PC-3 (cell line): ENCODE results near the gene CTSF. TPM values are rescaled to one million over a fixed set of nuclear protein-coding genes. Genes with fewer than 3 reads are reported as not detected.

Experiments used
- ATAC-seq: fragments of 200-7000 bp; cut with Tn5 transposase; 2 replicates; pipeline ENCODE4 v1.9.1; 2020; ENCODE audit warnings: mild to moderate bottlenecking, moderate library complexity
- BruUV-seq: library from RNA; stranded (reverse); fragments of 400-500 nt; replicated peaks from 2 replicates; lab custom pipeline; 2021; lab: Mats Ljungman, UMichigan
- CTCF ChIA-PET: fragments of 300-600 bp; sonication (Branson Sonifier 250); formaldehyde crosslinking; loops from one replicate; lab custom pipeline; 2022; ENCODE audit warnings: antibody characterized with exemption; lab: Charles Lee
- POLR2A ChIA-PET: fragments of 300-600 bp; sonication (Branson Sonifier 250); formaldehyde crosslinking; loops from one replicate; lab custom pipeline; 2022; ENCODE audit warnings: antibody characterized with exemption; ENCODE audit not compliant: unreplicated experiment; lab: Charles Lee
- DNase-seq: peaks from one replicate; pipeline ENCODE4 v3.0.0-alpha.2; 2015
- H2AFZ ChIP-seq: fragments of 300-600 bp; sonication (generic); 2 replicates; pipeline ENCODE4 v1.6.0; 2016; ENCODE audit warnings: antibody characterized with exemption, low read length
- H3F3A ChIP-seq: fragments of 300-600 bp; sonication (generic); one replicate; pipeline ENCODE4 v1.6.0; 2017; ENCODE audit warnings: antibody characterized with exemption, low read length, control low read depth, mild to moderate bottlenecking; ENCODE audit not compliant: unreplicated experiment
- H3K27ac ChIP-seq: fragments of 300-600 bp; sonication (generic); 2 replicates; pipeline ENCODE4 v1.5.1; 2016; ENCODE audit warnings: mild to moderate bottlenecking, low read length
- H3K27me3 ChIP-seq: fragments of 300-600 bp; sonication (generic); 2 replicates; pipeline ENCODE4 v1.6.1; 2016; ENCODE audit warnings: low read length, mixed read lengths
- H3K36me3 ChIP-seq: fragments of 300-600 bp; sonication (generic); 2 replicates; pipeline ENCODE4 v1.6.1; 2016; ENCODE audit warnings: low read depth, mixed run types, low read length, mixed read lengths
- H3K4me1 ChIP-seq: fragments of 300-600 bp; sonication (generic); 2 replicates; pipeline ENCODE4 v1.5.1; 2016; ENCODE audit warnings: low read length; ENCODE audit not compliant: insufficient read depth
- H3K4me2 ChIP-seq: fragments of 300-600 bp; sonication (generic); 2 replicates; pipeline ENCODE4 v1.6.0; 2016; ENCODE audit warnings: low read length
- H3K4me3 ChIP-seq: fragments of 300-600 bp; sonication (generic); 2 replicates; pipeline ENCODE4 v1.5.1; 2016; ENCODE audit warnings: mild to moderate bottlenecking, low read length, mixed read lengths
- H3K79me2 ChIP-seq: fragments of 300-600 bp; sonication (generic); 2 replicates; pipeline ENCODE4 v1.6.1; 2017; ENCODE audit warnings: low read length, mixed read lengths
- H3K9ac ChIP-seq: fragments of 300-600 bp; sonication (generic); 2 replicates; pipeline ENCODE4 v1.6.0; 2016; ENCODE audit warnings: mild to moderate bottlenecking, low read length
- H3K9me2 ChIP-seq: fragments of 300-600 bp; sonication (generic); replicated peaks from 2 replicates; pipeline ENCODE4 v1.6.1; 2016; ENCODE audit warnings: mixed run types, low read length, mixed read lengths
- H3K9me3 ChIP-seq: fragments of 300-600 bp; sonication (generic); 2 replicates; pipeline ENCODE4 v1.6.1; 2016; ENCODE audit warnings: low read length, mixed read lengths
- H4K20me1 ChIP-seq: fragments of 300-600 bp; sonication (generic); 2 replicates; pipeline ENCODE4 v1.6.1; 2016; ENCODE audit warnings: low read length, mixed read lengths
- CTCF ChIP-seq: fragments of 300-600 bp; sonication (generic); conservative IDR thresholded peaks from 2 replicates; pipeline ENCODE4 v1.5.1; 2017; ENCODE audit warnings: antibody characterized with exemption, low read depth, mild to moderate bottlenecking, low read length
- EZH2 ChIP-seq: fragments of 300-600 bp; sonication (generic); IDR thresholded peaks from one replicate; pipeline ENCODE4 v1.6.1; 2017; ENCODE audit warnings: antibody characterized with exemption, mild to moderate bottlenecking, low read length; ENCODE audit not compliant: unreplicated experiment
- EZH2phosphoT487 ChIP-seq: fragments of 300-600 bp; sonication (generic); IDR thresholded peaks from 2 replicates; pipeline ENCODE4 v1.6.1; 2018; ENCODE audit warnings: mild to moderate bottlenecking, antibody characterized with exemption, low read length, borderline replicate concordance
- intact Hi-C: fragments of 100-400 bp; cut with micrococcal nuclease; formaldehyde crosslinking; loops from 2 replicates; pipeline ENCODE4 v1.9.0; 2023
- total RNA-seq: library from RNA; depleted of rRNA; stranded (reverse); fragments of >200 nt; gene quantifications from 2 replicates; pipeline ENCODE4 v1.2.3, GENCODE V29; 2014

The CTSF gene
- total RNA-seq, 1 experiment from 2014 or later, result 9.4 TPM

GRCh38 chr11:66580803-66581202 lies 12.4 kb upstream of the CTSF start:
- intact Hi-C loops, result no loop called here
- no peaks in the 10 kb centered on the region for H3F3A ChIP-seq
- H3K36me3 ChIP-seq, result no peaks in the 10 kb centered on the region
- H3K9me2 ChIP-seq, result no peaks in the 10 kb centered on the region
- peaks cover 7% of the 10 kb centered on the region; the same call in 1 of the 2 replicates for H3K9me3 ChIP-seq
- TF ChIP-seq EZH2 (no peak), EZH2phosphoT487 (no peak), CTCF (no peak)
- H3K4me3 ChIP-seq, result no peak overlapping the region
- H3K27me3 ChIP-seq, result no peaks in the 10 kb centered on the region
- BruUV-seq, result no TSS peak
- H2AFZ ChIP-seq, result no peak overlapping the region
- CTCF ChIA-PET, result interaction anchor here (0.5 kb wide), 1 partner anchor 148 kb away, joined by 11 read pairs; no protein-coding TSS in a partner anchor
- H3K79me2 ChIP-seq, result no peaks in the 10 kb centered on the region
- ATAC-seq (no peak), DNase-seq (no peak)
- POLR2A ChIA-PET, result no interaction called here
- H3K27ac ChIP-seq, result no peak overlapping the region
- H3K4me2 ChIP-seq, result no peak overlapping the region
- H4K20me1 ChIP-seq, result no peaks in the 10 kb centered on the region
- H3K9ac ChIP-seq, result no peak overlapping the region
- no peaks in the 10 kb centered on the region for H3K4me1 ChIP-seq

- peak; percentile 74 for DNase-seq
- ATAC-seq, result peak; percentile 82
- H3K27ac ChIP-seq, result no peak overlapping the region
- no peak overlapping the region for H3K9ac ChIP-seq
- no peaks in the 10 kb centered on the region for H3K9me2 ChIP-seq
- no peaks in the 10 kb centered on the region for H3K27me3 ChIP-seq
- peak; percentile 90 for TF ChIP-seq CTCF
- no peak for TF ChIP-seq EZH2phosphoT487
- H4K20me1 ChIP-seq, result no peaks in the 10 kb centered on the region
- H3F3A ChIP-seq, result no peaks in the 10 kb centered on the region
- no peaks in the 10 kb centered on the region for H3K36me3 ChIP-seq
- no peak overlapping the region for H3K4me3 ChIP-seq
- no peaks in the 10 kb centered on the region for H3K79me2 ChIP-seq
- CTCF ChIA-PET, result interaction anchor here (0.7 kb wide), 1 partner anchor 28 kb away, joined by 5 read pairs; no protein-coding TSS in a partner anchor
- intact Hi-C loops, result loop anchor here (2.0 kb wide), 1 partner anchor 100 kb away; no protein-coding TSS in a partner anchor
- peaks cover 7% of the 10 kb centered on the region; the same call in 1 of the 2 replicates for H3K9me3 ChIP-seq
- peak overlapping the region; percentile 7; the same call in 1 of the 2 replicates for H3K4me2 ChIP-seq
- POLR2A ChIA-PET, result no interaction called here
- H3K4me1 ChIP-seq, result no peaks in the 10 kb centered on the region
- BruUV-seq, result no TSS peak
- peak overlapping the region; percentile 50; the same call in 1 of the 2 replicates for H2AFZ ChIP-seq
Measured at GRCh38 chr11:66579017-66579606, 10.7 kb upstream of the CTSF start.

- Histone ChIP-seq H3K9ac (no peak overlapping the region), H4K20me1 (no peaks in the 10 kb centered on the region), H2AFZ (no peak overlapping the region), H3K36me3 (no peaks in the 10 kb centered on the region), H3K4me1 (peaks cover 6% of the 10 kb centered on the region; the same call in 1 of the 2 replicates), H3K9me3 (no peaks in the 10 kb centered on the region), H3F3A (no peaks in the 10 kb centered on the region), H3K4me2 (no peak overlapping the region), H3K27me3 (no peaks in the 10 kb centered on the region), H3K4me3 (no peak overlapping the region), H3K9me2 (no peaks in the 10 kb centered on the region), H3K79me2 (no peaks in the 10 kb centered on the region), H3K27ac (no peak overlapping the region)
- POLR2A ChIA-PET, result no interaction called here
- CTCF ChIA-PET, result no interaction called here
- BruUV-seq, result no TSS peak
- intact Hi-C loops, result no loop called here
- DNase-seq (no peak), ATAC-seq (no peak)
- TF ChIP-seq EZH2 (no peak), EZH2phosphoT487 (no peak), CTCF (no peak)
Measured at GRCh38 chr11:66570850-66571180, 2.4 kb upstream of the CTSF start.
